ENCODE results near the gene IFT172.
"Not testable (repeated sequence)": the region's sequence is repeated elsewhere in the genome, so short reads cannot be mapped to it uniquely, and the experiment has no call there.

The IFT172 gene

DNA sequence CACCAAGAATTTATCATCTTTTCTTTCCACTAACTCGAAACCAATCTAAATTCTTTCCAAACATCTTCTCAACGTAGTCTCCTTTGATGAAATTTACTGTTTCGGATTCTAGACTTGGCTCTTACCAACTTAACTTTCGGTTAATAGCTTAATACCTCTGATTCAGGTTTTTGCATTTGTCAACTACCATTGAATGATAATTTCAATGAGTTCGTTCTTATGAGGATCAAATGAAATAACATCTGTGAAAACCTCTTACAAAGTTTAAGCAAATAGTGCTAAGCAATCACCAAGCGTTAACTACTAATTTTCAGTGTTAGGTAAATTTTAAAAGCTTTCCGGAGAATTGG, 61.7 kb downstream of the IFT172 start:
- Mint-ChIP-seq H3K36me3 (ENCODE audit: low read depth) (no peaks in the 10 kb centered on the region), H3K9me3 (no peaks in the 10 kb centered on the region), H3K27ac (peak overlapping the region; percentile 99), H3K4me1 (peaks cover 31% of the 10 kb centered on the region), H3K4me3 (peak overlapping the region; percentile 93), H3K27me3 (ENCODE audit: low read depth, poor library complexity) (peaks cover 12% of the 10 kb centered on the region)
- no peak for DNase-seq
- TF ChIP-seq CTCF (IDR thresholded peaks at IDR 0.05), result no peak

DNA sequence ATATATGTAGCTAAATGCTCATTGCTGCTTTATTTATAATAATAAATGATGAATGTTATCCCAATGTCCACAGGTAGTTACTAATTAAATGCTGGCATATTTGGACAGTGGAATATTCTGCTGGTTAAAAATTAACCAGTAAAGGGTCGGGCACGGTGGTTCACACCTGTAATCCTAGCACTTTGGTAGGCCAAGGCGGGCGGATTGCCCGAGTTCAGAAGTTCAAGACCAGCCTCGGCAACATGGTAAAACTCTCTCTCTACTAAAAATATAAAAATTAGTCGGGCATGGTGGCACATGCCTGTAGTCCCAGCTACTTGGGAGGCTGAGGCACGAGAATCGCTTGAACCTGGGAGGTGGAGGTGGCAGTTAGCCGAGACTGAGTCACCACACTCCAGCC, 64.5 kb downstream of the IFT172 start:
- not testable (repeated sequence) for H3K27ac Mint-ChIP-seq
- H3K27me3 Mint-ChIP-seq (ENCODE audit: low read depth, poor library complexity), result peaks cover 33% of the 10 kb centered on the region

DNA sequence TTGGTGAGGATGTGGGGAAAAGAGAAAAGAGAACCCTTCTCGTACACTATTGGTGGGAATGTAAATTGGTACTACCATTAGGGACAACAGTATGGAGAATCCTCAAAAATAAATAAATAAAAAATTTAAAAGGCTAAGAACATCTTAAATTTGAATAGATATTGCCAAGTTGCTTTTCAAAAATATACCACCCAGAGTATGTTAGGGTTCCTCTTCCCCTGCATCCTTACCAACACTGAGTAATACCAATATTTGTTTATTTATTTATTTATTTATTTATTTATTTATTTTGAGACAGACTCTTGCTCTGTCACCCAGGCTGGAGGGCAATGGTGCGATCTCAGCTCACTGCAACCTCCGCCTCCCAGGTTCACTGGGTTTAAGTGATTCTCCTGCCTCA, 66.6 kb downstream of the IFT172 start:
- Mint-ChIP-seq H3K27me3 (ENCODE audit: low read depth, poor library complexity) (peaks cover 33% of the 10 kb centered on the region), H3K9me3 (no peaks in the 10 kb centered on the region), H3K27ac (no peak overlapping the region), H3K4me1 (peaks cover 11% of the 10 kb centered on the region), H3K4me3 (no peak overlapping the region), H3K36me3 (ENCODE audit: low read depth) (no peaks in the 10 kb centered on the region)
- TF ChIP-seq CTCF (IDR thresholded peaks at IDR 0.05), result no peak
- DNase-seq, result no peak

More for the DNA sequence above, 64.5 kb downstream of the IFT172 start:
- H3K9me3 Mint-ChIP-seq; DNase-seq; H3K36me3 Mint-ChIP-seq (ENCODE audit: low read depth); H3K4me3 Mint-ChIP-seq: not testable (repeated sequence)
- H3K4me1 Mint-ChIP-seq, result peaks cover 23% of the 10 kb centered on the region

DNA sequence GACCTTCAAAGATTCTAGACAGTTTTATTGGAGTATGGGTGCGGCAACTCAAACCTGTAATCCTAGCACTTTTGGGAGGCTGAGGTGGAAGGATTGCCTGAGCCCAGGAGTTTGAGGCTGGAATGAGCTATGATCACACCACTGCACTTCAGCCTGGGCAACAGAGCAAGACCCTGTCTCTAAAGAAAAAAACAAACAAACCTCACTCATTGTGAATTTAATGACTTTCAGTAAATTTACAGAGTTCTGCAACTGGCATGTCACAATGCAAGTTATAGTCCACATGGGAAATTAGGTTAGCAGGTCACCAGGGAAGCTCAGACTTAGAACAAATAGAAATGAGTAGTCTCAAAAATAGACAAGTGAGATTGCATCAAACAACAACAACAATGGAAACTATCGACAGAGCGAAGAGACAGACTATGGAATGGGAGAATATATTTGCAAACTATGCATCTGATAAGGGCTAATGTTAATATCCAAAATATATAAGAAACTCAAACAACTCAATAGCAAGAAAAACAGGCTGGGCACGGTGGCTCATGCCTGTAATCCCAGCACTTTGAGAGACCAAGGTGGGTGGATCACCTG, 67.8 kb downstream of the IFT172 start:
- TF ChIP-seq CTCF (IDR thresholded peaks at IDR 0.05), result no peak
- H3K27ac Mint-ChIP-seq, result no peak overlapping the region
- H3K9me3 Mint-ChIP-seq, result no peaks in the 10 kb centered on the region
- peaks cover 11% of the 10 kb centered on the region for H3K4me1 Mint-ChIP-seq
- no peaks in the 10 kb centered on the region for H3K36me3 Mint-ChIP-seq (ENCODE audit: low read depth)
- no peak for DNase-seq
- no peak overlapping the region for H3K4me3 Mint-ChIP-seq
- H3K27me3 Mint-ChIP-seq (ENCODE audit: low read depth, poor library complexity), result peaks cover 33% of the 10 kb centered on the region

GRCh38 chr2:27420996-27421395, 68.5 kb downstream of the IFT172 start:
- DNase-seq, result no peak
- Mint-ChIP-seq H3K4me3 (no peak overlapping the region), H3K9me3 (no peaks in the 10 kb centered on the region), H3K27ac (no peak overlapping the region), H3K4me1 (peaks cover 12% of the 10 kb centered on the region), H3K27me3 (ENCODE audit: low read depth, poor library complexity) (peaks cover 33% of the 10 kb centered on the region), H3K36me3 (ENCODE audit: low read depth) (no peaks in the 10 kb centered on the region)
- no peak for TF ChIP-seq CTCF (IDR thresholded peaks at IDR 0.05)

DNA sequence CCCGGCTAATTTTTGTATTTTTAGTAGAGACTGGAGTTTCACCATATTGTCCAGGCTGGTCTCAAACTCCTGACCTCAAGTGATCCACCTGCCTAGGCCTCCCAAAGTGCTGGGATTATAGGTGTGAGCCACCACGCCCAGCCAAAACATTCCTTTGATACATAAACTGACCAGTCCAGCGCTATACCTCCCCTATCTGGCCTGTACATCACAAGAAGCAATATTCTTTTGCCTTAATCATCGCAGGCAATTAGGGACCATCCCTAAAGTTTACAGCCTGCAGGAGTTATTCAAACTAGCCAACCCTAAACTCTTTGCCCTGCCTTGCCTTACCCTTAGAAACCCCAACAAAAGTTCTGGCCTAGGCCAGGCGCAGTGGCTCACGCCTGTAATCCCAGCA, 73.4 kb downstream of the IFT172 start:
- peaks cover 16% of the 10 kb centered on the region for H3K4me1 Mint-ChIP-seq
- no peak for TF ChIP-seq CTCF (IDR thresholded peaks at IDR 0.05)
- H3K9me3 Mint-ChIP-seq, result peaks cover 4% of the 10 kb centered on the region
- no peaks in the 10 kb centered on the region for H3K36me3 Mint-ChIP-seq (ENCODE audit: low read depth)
- no peak overlapping the region for H3K27ac Mint-ChIP-seq
- no peak for DNase-seq
- peaks cover 26% of the 10 kb centered on the region for H3K27me3 Mint-ChIP-seq (ENCODE audit: low read depth, poor library complexity)
- no peak overlapping the region for H3K4me3 Mint-ChIP-seq

All from nephron progenitor cell (in vitro differentiated cells).